Measurements from ENCODE around the gene SCAF4.

GRCh38 chr21:31686272-31686915, 45.5 kb downstream of the SCAF4 start:
- no peak for TF ChIP-seq HDAC2 (IDR thresholded peaks at IDR 0.05)
- TF ChIP-seq MYC (IDR thresholded peaks at IDR 0.05; ENCODE audit: borderline replicate concordance, low read length) = no peak
- no peak for TF ChIP-seq POLR2A (IDR thresholded peaks at IDR 0.05; ENCODE audit: low read length)
- TF ChIP-seq CTCF (IDR thresholded peaks at IDR 0.05) = no peak
- no peak for TF ChIP-seq MAZ (IDR thresholded peaks at IDR 0.05; ENCODE audit: borderline replicate concordance, low read depth, low read length)
- TF ChIP-seq HMGXB4 (CRISPR knock-in tag; IDR thresholded peaks at IDR 0.05; ENCODE audit: borderline replicate concordance) = no peak
- no peak for TF ChIP-seq ELK1 (IDR thresholded peaks at IDR 0.05; ENCODE audit: low read depth, low read length)
- TF ChIP-seq FOSB (CRISPR knock-in tag; IDR thresholded peaks at IDR 0.05) = no peak
- no peak for TF ChIP-seq RNF2 (IDR thresholded peaks at IDR 0.05; ENCODE audit: borderline replicate concordance, low read depth)
- no peak for TF ChIP-seq MAX (IDR thresholded peaks at IDR 0.05)
- TF ChIP-seq EP300 (IDR thresholded peaks at IDR 0.05) = no peak
- TF ChIP-seq CEBPB (IDR thresholded peaks at IDR 0.05) = no peak
- TF ChIP-seq HOXB13 (CRISPR knock-in tag; IDR thresholded peaks at IDR 0.05; ENCODE audit: low read depth) = no peak

All from A549 (cell line).